NCI-H1694 treated with DMSO at 0.1 percent for 48 hours (cell line): ENCODE measurements around the gene PRR15.

ENCODE experiments used
- DNase-seq: peaks from one replicate; lab custom pipeline; 2025; lab: John Stamatoyannopoulos, UW

PRR15 gene

DNA sequence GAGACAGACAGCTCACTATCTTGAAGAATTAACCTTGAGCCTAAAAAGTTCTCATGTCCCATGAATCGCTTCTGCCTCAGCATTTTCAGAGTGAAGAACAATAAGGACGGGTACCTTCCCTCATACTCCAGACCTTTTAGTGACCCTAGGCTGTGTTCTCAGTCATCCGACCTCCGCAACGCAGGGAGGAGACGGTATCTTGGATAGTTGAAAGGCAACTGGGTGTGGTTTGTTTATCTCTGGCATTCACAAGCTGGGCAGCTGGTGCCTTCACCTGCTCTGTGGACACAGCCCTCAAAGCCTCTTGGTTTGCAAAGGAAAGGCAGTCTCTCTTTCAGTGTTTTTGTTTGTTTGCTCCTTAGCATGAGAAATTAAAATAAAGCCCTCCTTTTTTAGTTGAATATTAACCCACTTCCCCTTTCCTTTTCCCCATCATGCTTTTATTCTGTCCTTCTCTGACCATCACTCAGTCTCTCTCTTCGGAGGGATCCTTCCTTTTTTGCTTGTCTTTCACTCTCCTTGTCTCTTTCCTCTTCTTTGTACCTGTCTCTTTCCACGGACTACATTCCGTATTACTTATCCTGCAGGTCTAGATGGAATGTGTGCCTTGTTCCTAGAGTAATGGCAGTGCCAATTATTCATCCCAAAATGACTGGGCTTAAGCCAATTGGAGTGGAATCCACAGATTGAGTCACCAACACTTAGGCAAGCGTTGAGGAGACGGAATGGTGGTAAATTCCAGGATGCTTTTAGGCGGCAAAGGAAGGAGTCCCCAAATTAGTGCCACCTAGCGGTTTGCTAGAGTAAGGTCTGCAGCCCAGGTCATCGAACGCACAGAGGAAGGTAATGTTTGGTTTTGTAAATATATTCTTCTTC, 45.8 kb downstream of the PRR15 start:
- DNase-seq: no peak

DNA sequence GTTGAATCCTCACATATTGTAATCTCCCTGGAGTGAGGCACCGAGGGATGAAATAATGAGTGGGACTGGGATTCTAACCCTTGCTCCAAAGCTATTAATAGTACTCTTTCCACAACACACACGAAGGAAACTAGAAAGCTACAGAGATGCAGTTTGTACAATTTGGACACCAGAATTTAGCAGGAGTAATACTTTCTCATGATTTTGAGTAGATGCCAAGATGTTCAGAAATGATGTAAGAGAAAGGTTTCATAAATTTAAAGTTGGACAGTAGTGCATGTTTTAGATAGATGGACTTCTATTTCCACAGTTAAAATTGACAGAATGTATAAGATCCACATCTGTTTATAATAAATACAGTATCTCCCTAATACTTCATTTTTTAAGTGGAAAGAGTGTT, 46.5 kb downstream of the PRR15 start:
- no peak for DNase-seq

DNA sequence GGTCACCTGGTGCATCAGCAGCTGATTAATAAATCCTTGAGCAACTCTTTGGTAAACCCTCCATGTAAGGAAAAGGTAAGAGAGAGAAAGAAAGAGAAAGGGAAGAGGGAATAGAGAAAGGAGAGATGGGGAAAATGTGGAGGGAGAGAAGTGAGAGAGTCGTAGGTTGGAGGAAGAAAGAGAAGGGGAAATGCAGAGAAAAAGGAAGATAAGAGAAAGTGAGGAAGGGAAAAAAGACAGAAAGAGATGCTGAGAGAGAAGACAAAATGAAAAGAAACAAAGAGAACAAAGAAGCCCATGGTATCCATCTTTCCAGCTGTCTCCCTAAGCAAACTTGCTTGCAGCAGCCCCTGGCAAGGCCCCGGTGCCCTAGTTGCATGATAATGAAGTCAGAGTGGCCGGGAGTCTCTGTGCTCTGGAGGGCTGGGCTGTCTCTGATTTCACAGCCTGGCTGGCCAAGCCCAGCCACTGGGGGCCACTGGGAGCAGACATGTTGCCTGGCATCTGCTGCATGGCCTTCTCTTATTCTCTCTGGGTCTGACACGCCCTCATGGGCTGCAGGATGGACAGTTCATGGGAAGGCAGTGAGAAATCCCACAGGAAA, 48.4 kb downstream of the PRR15 start:
- no peak for DNase-seq

DNA sequence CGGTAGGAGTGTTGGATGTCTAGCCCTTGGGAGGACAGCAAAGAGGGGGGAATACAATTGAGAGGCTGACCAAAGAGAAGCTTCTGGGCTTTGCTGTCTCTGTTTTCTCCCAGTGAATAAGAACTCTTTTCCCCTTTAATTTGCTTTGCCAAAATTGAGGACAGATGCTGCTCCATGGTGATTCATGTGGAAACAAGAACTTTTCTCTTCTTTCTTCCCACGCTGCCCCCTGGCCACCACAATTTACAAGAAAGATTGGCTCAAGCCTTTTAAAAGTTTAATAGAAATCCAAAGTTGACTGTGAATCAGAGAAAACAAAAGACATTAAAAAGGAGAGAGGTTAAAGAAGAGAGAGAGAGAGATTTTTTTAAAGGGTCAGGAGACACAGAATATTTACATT, 49.0 kb downstream of the PRR15 start:
- no peak for DNase-seq

DNA sequence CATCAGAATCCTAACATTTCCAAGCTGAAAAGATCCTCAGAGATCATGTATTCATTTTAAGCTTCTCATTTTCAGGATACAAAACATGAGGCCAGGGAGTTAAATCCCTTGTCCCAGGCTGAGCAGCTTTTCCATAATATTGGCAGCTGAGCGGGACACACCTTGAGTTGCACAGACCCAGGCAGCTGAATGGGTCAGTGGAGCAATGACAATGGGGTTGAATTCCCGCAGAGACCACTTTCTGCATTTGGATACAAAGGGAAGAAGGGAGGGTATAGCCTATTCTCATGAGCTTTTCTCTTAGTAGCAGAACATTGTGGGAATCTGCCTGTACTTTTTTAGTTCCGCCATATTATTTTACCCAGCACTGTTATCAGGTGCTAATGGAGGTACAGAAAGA, 49.5 kb downstream of the PRR15 start:
- no peak for DNase-seq

DNA sequence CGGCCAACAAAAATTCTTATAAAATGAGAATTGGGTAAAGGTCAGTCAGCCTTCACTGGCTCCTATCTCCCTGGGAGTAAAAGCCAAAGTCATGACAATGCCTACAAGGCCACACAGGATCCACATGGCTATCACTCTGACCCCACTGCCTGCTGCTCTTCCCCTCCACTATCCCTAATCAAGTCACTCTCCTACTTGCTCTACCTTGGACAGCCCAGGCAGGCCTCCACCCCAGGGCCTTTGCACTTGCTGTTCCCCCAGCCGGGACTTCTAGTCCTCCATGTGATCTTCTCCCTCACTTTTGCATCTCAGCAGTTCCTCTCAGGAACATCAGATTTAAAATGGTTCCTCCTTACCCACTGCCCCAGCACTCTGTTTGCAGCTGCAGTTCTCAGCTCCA, 50.6 kb downstream of the PRR15 start:
- DNase-seq: no peak
